HepG2 (cell line): ENCODE results near the gene PLCXD1. TPM values are rescaled to one million over a fixed set of nuclear protein-coding genes. Genes with fewer than 3 reads are reported as not detected.

Source experiments
- ATAC-seq: fragments of 200-7000 bp; cut with Tn5 transposase; 3 replicates; pipeline ENCODE4 v1.9.1; 2020; ENCODE audit warnings: mild to moderate bottlenecking, moderate library complexity
- BruUV-seq: library from RNA; stranded (reverse); fragments of 400-500 nt; replicated peaks from 2 replicates; lab custom pipeline; 2021; lab: Mats Ljungman, UMichigan
- CTCF ChIA-PET: fragments of 300-600 bp; formaldehyde crosslinking; extraction: SDS; loops from one replicate; lab custom pipeline; 2021; ENCODE audit warnings: low total read pairs, inconsistent platforms, low intra/inter-chr PET ratio; lab: Yijun Ruan, JAX
- POLR2A ChIA-PET: fragments of 350-600 bp; sonication (Branson Sonifier 250); formaldehyde crosslinking; loops from one replicate; lab custom pipeline; 2020; ENCODE audit warnings: antibody characterized with exemption, inconsistent platforms; lab: Yijun Ruan, JAX
- DNase-seq: peaks from one replicate; pipeline ENCODE4 v3.0.0-alpha.2; 2015; ENCODE audit warnings: low spot score
- FAIRE-seq: peaks from 3 replicates; lab custom pipeline; 2011; peaks lifted over from hg19 to GRCh38; lab: Jason Lieb, UNC
- H2AFZ ChIP-seq: one replicate; pipeline ENCODE4 v1.6.1; 2011; ENCODE audit warnings: low read length, inconsistent platforms
- H3K27ac ChIP-seq: fragments of 300-600 bp; 3 replicates; pipeline ENCODE4 v1.8.0; 2011; ENCODE audit warnings: mixed run types, mild to moderate bottlenecking, mixed read lengths, low read length, inconsistent platforms; ENCODE audit not compliant: insufficient read depth; ENCODE audit errors: extremely low read length
- H3K27me3 ChIP-seq, 2 experiments: fragments of 200-600 bp in 1 of 2; 2 replicates in 1 of 2; 3 replicates in 1 of 2; pipeline versions ENCODE4 v1.6.0 to v1.8.0; 2011; ENCODE audit warnings: low read length in 2 of 2, mild to moderate bottlenecking in 2 of 2, moderate library complexity in 2 of 2, inconsistent platforms in 1 of 2; ENCODE audit not compliant: insufficient read depth in 2 of 2, control insufficient read depth in 1 of 2
- H3K36me3 ChIP-seq, 2 experiments: fragments of 200-600 bp in 1 of 2; replicated peaks in 1 of 2; 2 replicates in 1 of 2; 3 replicates in 1 of 2; pipeline versions ENCODE4 v1.5.1 to v1.8.0; 2011; ENCODE audit warnings: low read length in 2 of 2, inconsistent platforms in 1 of 2; ENCODE audit not compliant: insufficient read depth in 2 of 2, control insufficient read depth in 1 of 2
- H3K4me1 ChIP-seq: 2 replicates; pipeline ENCODE4 v1.5.1; 2012; ENCODE audit warnings: low read length, inconsistent platforms; ENCODE audit not compliant: insufficient read depth
- H3K4me2 ChIP-seq: 2 replicates; pipeline ENCODE4 v1.6.0; 2011; ENCODE audit warnings: low read depth, low read length, inconsistent platforms
- H3K4me3 ChIP-seq, 3 experiments: fragments of 200-600 bp in 1 of 3; sonication (generic), shearing (Covaris generic) in 1 of 3; replicated peaks in 1 of 3; 2 replicates each; pipeline ENCODE4 v1.5.1; 2011 to 2016; ENCODE audit warnings: low read length in 3 of 3, inconsistent platforms in 2 of 3, low read depth in 2 of 3, mild to moderate bottlenecking in 2 of 3, control low read depth in 1 of 3, mixed read lengths in 1 of 3; ENCODE audit not compliant: insufficient read depth in 1 of 3
- H3K79me2 ChIP-seq: one replicate; pipeline ENCODE4 v1.6.1; 2011; ENCODE audit warnings: low read length, inconsistent platforms; ENCODE audit not compliant: insufficient read depth
- H3K9ac ChIP-seq: 2 replicates; pipeline ENCODE4 v1.6.0; 2011; ENCODE audit warnings: mild to moderate bottlenecking, low read depth, low read length, inconsistent platforms; ENCODE audit not compliant: insufficient read depth
- H3K9me3 ChIP-seq: 2 replicates; pipeline ENCODE4 v1.5.1; 2012; ENCODE audit warnings: mild to moderate bottlenecking, low read length
- H4K20me1 ChIP-seq: 2 replicates; pipeline ENCODE4 v1.6.0; 2011; ENCODE audit warnings: inconsistent platforms, mild to moderate bottlenecking, low read length, moderate library complexity; ENCODE audit not compliant: insufficient read depth
- BHLHE40 ChIP-seq: IDR thresholded peaks from 2 replicates; pipeline ENCODE4 v1.6.1; 2011; ENCODE audit warnings: low read length, improper control_type of control experiment
- E2F2 ChIP-seq: sonication (generic); formaldehyde crosslinking; IDR thresholded peaks from 2 replicates; pipeline ENCODE4 v1.4.0; 2020; ENCODE audit warnings: missing genetic modification reagents, borderline replicate concordance
- FOXC1 ChIP-seq: sonication (generic); formaldehyde crosslinking; IDR thresholded peaks from 2 replicates; pipeline ENCODE4 v1.8.0; 2022; ENCODE audit warnings: mild to moderate bottlenecking, missing genetic modification reagents, borderline replicate concordance
- GPN1 ChIP-seq: sonication (generic); formaldehyde crosslinking; IDR thresholded peaks from 2 replicates; pipeline ENCODE4 v1.5.1; 2020; ENCODE audit warnings: missing genetic modification reagents, borderline replicate concordance
- HNF1A ChIP-seq, 2 experiments: sonication (generic) in 1 of 2; formaldehyde crosslinking in 1 of 2; IDR thresholded peaks; 2 replicates each; pipeline versions ENCODE4 v1.4.0 to v1.6.1; 2016 to 2020; ENCODE audit warnings: borderline replicate concordance in 1 of 2, low read depth in 1 of 2, mild to moderate bottlenecking in 1 of 2, missing genetic modification reagents in 1 of 2
- KLF6 ChIP-seq: IDR thresholded peaks from 2 replicates; pipeline ENCODE4 v1.8.0; 2016; ENCODE audit warnings: missing biosample characterization, missing genetic modification reagents
- PCBP1 ChIP-seq: fragments of 200-400 bp; formaldehyde crosslinking; IDR thresholded peaks from 2 replicates; pipeline ENCODE4 v1.6.1; 2017; ENCODE audit warnings: mild to moderate bottlenecking, low read depth, low read length, borderline replicate concordance
- PRMT3 ChIP-seq: sonication (generic); formaldehyde crosslinking; IDR thresholded peaks from 2 replicates; pipeline ENCODE4 v1.8.1; 2022; ENCODE audit warnings: low read depth, mild to moderate bottlenecking, moderate library complexity, missing genetic modification reagents, borderline replicate concordance
- RAD51 ChIP-seq: fragments of 450-650 bp; IDR thresholded peaks from 2 replicates; pipeline ENCODE4 v1.6.1; 2016; ENCODE audit warnings: borderline replicate concordance
- SAFB2 ChIP-seq: sonication (generic); formaldehyde crosslinking; IDR thresholded peaks from 2 replicates; pipeline ENCODE4 v1.5.1; 2020; ENCODE audit warnings: missing genetic modification reagents, low read depth, mild to moderate bottlenecking, borderline replicate concordance
- SKIL ChIP-seq: sonication (generic); formaldehyde crosslinking; IDR thresholded peaks from 2 replicates; pipeline ENCODE4 v1.8.0; 2022; ENCODE audit warnings: missing genetic modification reagents, mild to moderate bottlenecking, moderate library complexity, borderline replicate concordance
- ZFYVE20 ChIP-seq: sonication (generic); formaldehyde crosslinking; IDR thresholded peaks from 2 replicates; pipeline ENCODE4 v1.8.0; 2023; ENCODE audit warnings: low read depth, mild to moderate bottlenecking, moderate library complexity, missing genetic modification reagents, borderline replicate concordance
- ZNF567 ChIP-seq: sonication (generic); formaldehyde crosslinking; IDR thresholded peaks from 2 replicates; pipeline ENCODE4 v1.8.1; 2023; ENCODE audit warnings: mild to moderate bottlenecking, missing genetic modification reagents, borderline replicate concordance
- ZNF580 ChIP-seq: IDR thresholded peaks from 2 replicates; pipeline ENCODE4 v1.6.1; 2016; ENCODE audit warnings: low read depth, borderline replicate concordance
- ZNF841 ChIP-seq: sonication (generic); formaldehyde crosslinking; IDR thresholded peaks from 2 replicates; pipeline ENCODE4 v1.8.1; 2023; ENCODE audit warnings: missing genetic modification reagents, borderline replicate concordance
- WGBS: methylation state at CpG from one replicate; pipeline ENCODE4 v1.1.6; 2017; ENCODE audit warnings: low lambda C conversion rate; 5-methylcytosine and 5-hydroxymethylcytosine counted together
- in situ Hi-C: cut with HindIII; loops from 2 replicates; pipeline ENCODE4 v1.10.0; 2017; ENCODE audit warnings: low pct_unique_long_range_greater_than_20kb; ENCODE audit not compliant: extremely low pct_ligation_motif_present
- intact Hi-C: fragments of 100-400 bp; cut with micrococcal nuclease; formaldehyde crosslinking; loops from one replicate; pipeline ENCODE4 v1.10.0; 2022; ENCODE audit not compliant: unreplicated experiment
- polyA plus RNA-seq, 8 experiments: library from polyadenylated mRNA; depleted of rRNA in 3 of 8; stranded (reverse) in 7 of 8; unstranded in 1 of 8; fragments of >200 nt; fragmentation: Illumina TruSeq in 4 of 8; extraction: Trizol in 4 of 8; gene quantifications; 2 replicates each; pipeline versions ENCODE4 v1.2.1 to v1.2.3, GENCODE V29; 2011 to 2016; ENCODE audit warnings: low read depth in 4 of 8, missing spikeins in 1 of 8, mixed read lengths in 1 of 8; ENCODE audit not compliant: insufficient read depth in 1 of 8
- total RNA-seq, 5 experiments: library from RNA; depleted of rRNA; stranded (reverse); fragments of >200 nt; fragmentation: Illumina TruSeq; extraction: Trizol; gene quantifications; 2 replicates each; pipeline ENCODE4 v1.2.3, GENCODE V29; 2016; ENCODE audit warnings: low read depth in 1 of 5

Gene PLCXD1
- total and polyA plus RNA-seq, 2 of the 13 experiments (the other 11 are each of a cell fraction or from before 2014, with no cell fraction given): 87.7 to 153 TPM

GRCh38 chrX:334331-334891 is 53.2 kb downstream of the PLCXD1 start:
- in situ Hi-C loops: no loop called here
- ChIA-PET POLR2A (no interaction called here), CTCF (no interaction called here)
- no peak for DNase-seq
- no peak overlapping the region for H2AFZ ChIP-seq
- intact Hi-C loops: no loop called here
- no peak overlapping the region for H3K4me3 ChIP-seq
- H3K36me3 ChIP-seq: no peaks in the 10 kb centered on the region
- H3K9me3 ChIP-seq: no peaks in the 10 kb centered on the region
- peaks cover 0 to 4% of the 10 kb centered on the region in 2 experiments; a peak in 1 of 5 replicates for H3K27me3 ChIP-seq
- no peak for FAIRE-seq
- no peak overlapping the region for H3K4me2 ChIP-seq
- ATAC-seq: no peak
- no peaks in the 10 kb centered on the region for H3K4me1 ChIP-seq
- no peak overlapping the region for H3K9ac ChIP-seq
- 94% methylated on average over 48 of the region's 53 CpGs for WGBS
- H4K20me1 ChIP-seq: no peaks in the 10 kb centered on the region
- H3K79me2 ChIP-seq: no peaks in the 10 kb centered on the region
- no TSS peak for BruUV-seq
- no peak overlapping the region for H3K27ac ChIP-seq
- no peak for TF ChIP-seq KLF6 (CRISPR knock-in tag)
- no peak for TF ChIP-seq PRMT3 (CRISPR knock-in tag)
- no peak for TF ChIP-seq SKIL
- TF ChIP-seq GPN1 (CRISPR knock-in tag): no peak
- TF ChIP-seq RAD51: no peak
- TF ChIP-seq E2F2: no peak
- no peak for TF ChIP-seq PCBP1
- no peak for TF ChIP-seq ZNF841
- TF ChIP-seq SAFB2: no peak
- TF ChIP-seq BHLHE40: no peak
- no peak for TF ChIP-seq ZNF580 (CRISPR knock-in tag)
- no peak for TF ChIP-seq ZFYVE20 (CRISPR knock-in tag)
- TF ChIP-seq FOXC1 (CRISPR knock-in tag): no peak
- TF ChIP-seq ZNF567 (CRISPR knock-in tag): no peak
- no peak for TF ChIP-seq HNF1A (IDR thresholded peaks at IDR 0.05; ENCODE audit: low read depth)
- no peak for TF ChIP-seq HNF1A (CRISPR knock-in tag; IDR thresholded peaks at IDR 0.05; ENCODE audit: borderline replicate concordance)
